Heart left ventricle (tissue), 13 donors: ENCODE measurements around the gene STXBP2.

ENCODE experiments used
- POLR2A ChIP-seq, 2 donors: fragments of 450-650 bp; IDR thresholded peaks; one replicate each; pipeline ENCODE4 v1.6.1; 2017; ENCODE audit warnings: antibody characterized with exemption in 2 of 2, mild to moderate bottlenecking in 2 of 2, moderate library complexity in 2 of 2
- TF ChIP-seq, protein P1 (sequence below), 12 donors: fragments of 200-600 bp; sonication (generic) in 4 of 12; IDR thresholded peaks; one replicate each; pipeline versions ENCODE4 v1.5.0 to v1.8.0; 2018 to 2022; ENCODE audit warnings: antibody characterized with exemption in 12 of 12, mild to moderate bottlenecking in 5 of 12
- donor health status: ischemic (EF 13 %, LVEDD 7.1; RV severe dilation, severe dysfunction).
- donor health status: DM: no; HTN: yes; CAD: no.
- donor health status: DM: no; HTN: no; CAD: no.
- donor health status: ischemic (EF 25% LVEDD 6.9; RV normal size, moderate dysfunction).
- donor health status: ischemic (EF 25% LVEDD 5.7; RV mildly dilated, moderate dysfunction).
- donor health status: ischemic (EF 35%, LVEDD 5.7; RV mildly dilated, moderate dysfunction).
- donor health status: nonischemic (EF 11% LVEDD 7.7; RV severe dilation, severe dysfunction).
- donor health status: DM: yes; HTN: yes; CAD: no.
- donor health status: PGD.
- donor health status: ischemic (EF 29% LVEDD 5.4; RV normal size, mild dysfunction).
- donor health status: nonischemic (EF 23%, LVEDD 6.1; RV moderate dilation, normal function).

DNA sequence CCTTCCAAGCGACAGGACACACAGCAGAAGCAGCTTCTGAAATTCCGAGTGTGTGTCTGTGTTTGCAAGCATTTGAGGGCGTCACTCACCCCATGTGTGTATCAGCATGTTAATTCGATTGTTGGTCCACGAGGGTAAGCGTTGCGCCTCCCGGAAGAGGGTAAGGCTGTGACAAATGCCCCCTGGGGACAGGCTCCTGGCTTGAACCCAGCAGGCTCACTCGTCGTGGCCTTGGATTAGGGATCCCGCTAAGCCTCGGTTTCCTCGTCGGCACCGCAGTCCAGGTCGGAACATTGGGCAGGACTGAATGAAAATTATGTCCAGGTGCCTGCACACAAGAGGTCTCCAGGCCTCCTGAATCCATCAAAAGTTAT is 606 bp upstream of the STXBP2 start:
- TF ChIP-seq, protein P1, sequence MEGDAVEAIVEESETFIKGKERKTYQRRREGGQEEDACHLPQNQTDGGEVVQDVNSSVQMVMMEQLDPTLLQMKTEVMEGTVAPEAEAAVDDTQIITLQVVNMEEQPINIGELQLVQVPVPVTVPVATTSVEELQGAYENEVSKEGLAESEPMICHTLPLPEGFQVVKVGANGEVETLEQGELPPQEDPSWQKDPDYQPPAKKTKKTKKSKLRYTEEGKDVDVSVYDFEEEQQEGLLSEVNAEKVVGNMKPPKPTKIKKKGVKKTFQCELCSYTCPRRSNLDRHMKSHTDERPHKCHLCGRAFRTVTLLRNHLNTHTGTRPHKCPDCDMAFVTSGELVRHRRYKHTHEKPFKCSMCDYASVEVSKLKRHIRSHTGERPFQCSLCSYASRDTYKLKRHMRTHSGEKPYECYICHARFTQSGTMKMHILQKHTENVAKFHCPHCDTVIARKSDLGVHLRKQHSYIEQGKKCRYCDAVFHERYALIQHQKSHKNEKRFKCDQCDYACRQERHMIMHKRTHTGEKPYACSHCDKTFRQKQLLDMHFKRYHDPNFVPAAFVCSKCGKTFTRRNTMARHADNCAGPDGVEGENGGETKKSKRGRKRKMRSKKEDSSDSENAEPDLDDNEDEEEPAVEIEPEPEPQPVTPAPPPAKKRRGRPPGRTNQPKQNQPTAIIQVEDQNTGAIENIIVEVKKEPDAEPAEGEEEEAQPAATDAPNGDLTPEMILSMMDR (IDR thresholded peaks at IDR 0.05): no peak
- TF ChIP-seq POLR2A (IDR thresholded peaks at IDR 0.05): no peak
